ENCODE measurements around the gene BBLN.
"Not testable (repeated sequence)": the region's sequence is repeated elsewhere in the genome, so short reads cannot be mapped to it uniquely, and the experiment has no call there.

Gene BBLN

DNA sequence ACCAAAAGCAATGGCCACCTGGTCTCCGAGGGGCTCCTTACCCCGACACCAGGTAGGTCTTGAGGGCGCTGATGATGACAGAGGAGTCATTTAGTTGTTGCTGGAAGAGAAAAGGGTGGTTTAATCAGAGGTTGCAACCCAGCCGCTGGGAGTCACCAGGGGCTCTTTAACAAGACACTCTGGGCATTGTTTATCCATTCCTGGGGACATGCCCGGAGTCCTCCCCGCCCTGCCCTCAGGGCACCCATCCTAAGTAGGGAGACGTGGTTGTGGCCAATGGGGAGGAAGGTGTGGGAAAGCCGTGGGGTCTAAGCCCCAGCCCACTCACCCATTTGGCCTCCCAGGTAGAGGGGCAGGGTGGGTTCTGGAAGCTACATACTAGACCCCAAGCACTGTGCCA is 35.6 kb upstream of the BBLN start:
- DNase-seq (ENCODE audit: low read depth, low spot score) = no peak

DNA sequence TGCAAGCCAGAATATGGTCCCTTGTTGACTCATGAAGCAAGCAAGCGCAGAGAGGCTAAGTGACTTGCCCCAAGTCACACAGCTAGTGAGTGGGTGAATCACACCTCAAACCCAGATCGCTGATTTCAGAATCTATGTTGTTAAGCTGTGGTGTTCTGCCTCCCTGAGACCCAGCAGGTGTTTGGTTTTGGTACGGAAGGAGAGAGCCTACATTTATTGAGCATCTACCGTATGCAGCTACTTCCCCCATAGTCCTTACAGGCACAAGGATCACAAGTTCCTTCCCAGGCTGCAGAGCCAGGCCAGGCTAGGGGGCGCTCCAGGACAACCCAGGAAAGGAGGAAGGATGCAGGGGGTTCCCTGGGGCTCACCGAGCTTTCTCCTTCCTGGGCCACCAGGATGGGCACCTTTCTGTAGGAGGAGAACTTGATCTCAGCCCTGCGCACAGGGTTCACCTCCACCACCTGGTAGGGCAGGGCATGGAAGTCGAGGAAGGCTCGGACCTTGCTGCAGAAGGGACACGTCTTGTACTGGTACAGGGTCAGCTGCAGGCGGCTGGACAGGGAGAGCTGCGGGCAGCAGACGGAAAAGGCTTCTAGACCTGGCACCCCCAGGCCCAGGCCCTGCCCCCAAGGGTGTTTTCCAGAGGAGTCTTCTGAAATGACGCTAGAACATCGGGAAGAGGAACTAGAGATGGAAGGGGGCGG is 35.0 kb upstream of the BBLN start:
- DNase-seq (ENCODE audit: low read depth, low spot score) = peak; percentile 84

DNA sequence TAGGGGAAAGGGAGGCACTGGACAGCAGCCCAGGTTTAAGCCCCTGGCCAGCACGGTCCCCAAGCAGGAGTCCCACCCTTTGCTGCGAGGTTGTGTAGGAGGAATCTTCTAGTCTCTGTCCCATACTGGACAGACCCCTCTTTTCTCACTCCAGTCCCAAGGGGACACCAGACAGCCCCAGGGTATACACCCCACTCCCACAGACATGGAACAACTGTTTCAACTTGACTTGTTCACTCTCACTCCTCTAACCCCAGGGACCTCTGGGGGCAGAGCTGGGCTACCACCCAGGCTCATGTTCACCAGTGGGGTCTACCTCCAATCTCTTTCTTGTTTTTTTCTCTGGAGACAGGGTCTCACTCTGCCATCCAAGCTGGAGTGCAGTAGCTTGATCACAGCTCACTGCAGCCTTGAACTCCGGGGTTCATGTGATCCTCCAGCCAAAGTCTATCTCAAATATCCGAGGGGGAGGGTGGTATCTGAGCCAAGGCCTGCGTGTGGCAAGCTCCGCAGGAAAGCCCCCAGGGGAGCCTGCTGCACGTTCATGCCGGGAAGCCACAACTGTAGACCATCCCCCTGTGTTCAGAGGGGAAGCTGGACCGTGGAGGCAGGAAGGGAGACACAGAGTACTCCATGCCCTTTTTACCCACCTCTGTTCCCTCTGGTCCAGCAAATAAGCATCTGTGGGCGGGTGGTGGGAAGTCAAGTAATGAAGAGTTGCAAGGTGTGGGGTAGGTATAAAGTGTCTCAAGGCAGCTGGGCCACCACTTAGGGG is 34.3 kb upstream of the BBLN start:
- no peak for DNase-seq (ENCODE audit: low read depth, low spot score)

GRCh38 chr9:128127568-128127989 is 32.5 kb upstream of the BBLN start, which contains the start of gene PTGES2:
TSS of gene PTGES2 (minus strand) at chr9:128127729. CDS start at chr9:128127717, 12 bp downstream.
- DNase-seq (ENCODE audit: low read depth, low spot score) = no peak

GRCh38 chr9:128127990-128128835 is 31.9 kb upstream of the BBLN start:
- peak; percentile 94 for DNase-seq (ENCODE audit: low read depth, low spot score)

- DNase-seq (ENCODE audit: low read depth, low spot score) = no peak
Observed at GRCh38 chr9:128128836-128129590, 31.1 kb upstream of the BBLN start.

GRCh38 chr9:128129976-128130590 is 30.0 kb upstream of the BBLN start:
- DNase-seq (ENCODE audit: low read depth, low spot score) = not testable (repeated sequence)

- not testable (repeated sequence) for DNase-seq (ENCODE audit: low read depth, low spot score)
Observed at GRCh38 chr9:128130651-128131050, 29.4 kb upstream of the BBLN start.

DNA sequence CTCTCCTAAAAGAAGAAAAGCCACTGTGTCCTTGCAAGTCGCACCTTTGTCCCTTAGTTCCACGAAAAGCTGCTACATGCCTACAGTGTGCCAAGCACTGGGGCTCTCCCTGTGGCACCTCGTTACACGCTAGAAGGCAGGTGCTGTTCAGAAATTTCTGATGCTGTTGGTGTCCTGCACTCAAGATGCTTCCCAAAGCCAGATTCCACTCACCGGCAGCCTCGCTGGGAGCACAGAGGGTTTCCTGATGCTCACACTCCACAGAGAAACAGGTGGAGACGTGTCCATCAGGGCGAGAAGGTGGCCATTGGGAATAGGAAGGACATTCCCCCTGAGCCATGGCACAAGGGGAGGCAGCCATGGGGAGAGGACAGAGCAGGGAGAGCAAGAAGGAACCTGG is 28.7 kb upstream of the BBLN start:
- not testable (repeated sequence) for DNase-seq (ENCODE audit: low read depth, low spot score)

- not testable (repeated sequence) for DNase-seq (ENCODE audit: low read depth, low spot score)
Observed at GRCh38 chr9:128132139-128132538, 27.9 kb upstream of the BBLN start.

DNA sequence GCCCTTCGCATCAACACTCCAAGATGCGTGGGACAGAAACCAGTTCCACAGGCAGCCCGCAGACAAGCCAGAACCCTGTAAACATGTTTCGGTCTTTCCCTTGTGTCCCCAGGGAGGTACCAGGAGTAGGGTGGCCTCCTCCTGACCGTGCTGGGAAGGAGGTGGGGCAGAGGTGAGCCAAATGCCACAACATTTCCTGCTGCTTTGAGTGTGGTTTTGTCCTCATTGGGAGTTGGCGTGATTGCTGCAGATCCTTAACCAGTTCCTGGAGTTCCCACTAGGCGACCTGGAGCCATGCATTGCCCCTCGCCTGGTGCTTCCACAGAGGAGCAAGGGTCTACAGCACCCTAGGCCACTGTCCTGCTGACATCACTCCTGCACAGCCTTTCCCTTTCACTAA is 24.5 kb upstream of the BBLN start:
- DNase-seq (ENCODE audit: low read depth, low spot score) = peak; percentile 36

- no peak for DNase-seq (ENCODE audit: low read depth, low spot score)
Observed at GRCh38 chr9:128136816-128137793, 23.0 kb upstream of the BBLN start.

- DNase-seq (ENCODE audit: low read depth, low spot score) = no peak
Observed at GRCh38 chr9:128138001-128138400, 22.1 kb upstream of the BBLN start.

- no peak for DNase-seq (ENCODE audit: low read depth, low spot score)
Observed at GRCh38 chr9:128139621-128140020, 20.4 kb upstream of the BBLN start.

GRCh38 chr9:128141604-128142003 is 18.5 kb upstream of the BBLN start:
- no peak for DNase-seq (ENCODE audit: low read depth, low spot score)

DNA sequence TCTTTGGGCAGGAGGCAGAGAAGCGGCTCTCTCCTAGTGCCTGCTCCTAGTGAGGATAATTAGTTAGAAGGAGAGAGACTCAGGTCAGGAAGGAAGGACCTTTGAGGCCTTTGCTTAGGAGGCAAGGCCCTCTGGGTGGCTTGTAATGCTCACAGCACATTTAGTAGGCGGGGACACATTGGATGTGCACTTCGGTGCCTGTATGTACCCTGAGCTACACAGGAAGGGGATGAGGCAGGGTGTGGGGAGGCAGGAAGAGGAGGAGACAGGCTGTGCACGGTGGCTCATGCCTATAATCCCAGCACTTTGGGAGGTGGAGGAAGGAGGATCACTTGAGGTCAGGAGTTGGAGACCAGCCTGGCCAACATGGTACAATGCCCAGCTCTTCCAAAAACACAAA is 18.0 kb upstream of the BBLN start:
- DNase-seq (ENCODE audit: low read depth, low spot score) = no peak

- no peak for DNase-seq (ENCODE audit: low read depth, low spot score)
Observed at GRCh38 chr9:128142596-128142995, 17.5 kb upstream of the BBLN start.

- DNase-seq (ENCODE audit: low read depth, low spot score) = no peak
Observed at GRCh38 chr9:128143525-128144238, 16.4 kb upstream of the BBLN start.
